Measurements from ENCODE around the gene EIF4E1B.

The EIF4E1B gene

GRCh38 chr5:176694631-176695030 lies 64.2 kb downstream of the EIF4E1B start:
- TF ChIP-seq CTCF (IDR thresholded peaks at IDR 0.05; ENCODE audit: low read depth, low read length), result no peak
- H3K4me3 ChIP-seq (ENCODE audit: low read depth, low read length), result no peak overlapping the region

- no peak for TF ChIP-seq CTCF (IDR thresholded peaks at IDR 0.05; ENCODE audit: low read depth, low read length)
- no peak overlapping the region for H3K4me3 ChIP-seq (ENCODE audit: low read depth, low read length)
These were observed 64.6 kb downstream of the EIF4E1B start for GRCh38 chr5:176695073-176695472.
